Activated CD4-positive, alpha-beta T cell treated with anti-CD3 and anti-CD28 coated beads, Interleukin-2, amount 50 U/mL, for 16 hours (primary cell): Measurements from ENCODE around the gene SEMA3C.
A peak's percentile ranks its signal among the peaks of the same experiment; 100 is the strongest.

Experiments used
- DNase-seq: peaks from one replicate; pipeline ENCODE4 v3.0.0-alpha.2; 2020

Gene SEMA3C

DNA sequence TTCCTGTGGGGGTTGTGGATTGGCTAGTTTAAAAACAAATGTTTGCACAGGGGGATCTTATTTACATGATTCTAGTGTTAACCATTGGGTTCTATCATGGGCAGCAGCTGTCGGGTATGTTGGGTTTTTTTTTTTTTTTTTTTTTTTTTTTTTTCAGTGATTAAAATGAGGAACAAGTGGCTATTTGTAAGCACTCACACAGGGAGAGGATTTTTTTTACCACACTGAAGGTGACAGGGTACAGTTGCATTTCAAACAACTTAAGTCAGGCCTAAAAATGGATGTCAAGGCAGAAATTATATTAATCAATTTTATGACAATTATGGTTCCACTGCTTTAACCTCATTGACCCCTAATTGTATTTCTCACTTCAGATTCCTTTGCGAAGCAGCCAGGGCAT is 187.6 kb downstream of the SEMA3C start:
- DNase-seq, result no peak

DNA sequence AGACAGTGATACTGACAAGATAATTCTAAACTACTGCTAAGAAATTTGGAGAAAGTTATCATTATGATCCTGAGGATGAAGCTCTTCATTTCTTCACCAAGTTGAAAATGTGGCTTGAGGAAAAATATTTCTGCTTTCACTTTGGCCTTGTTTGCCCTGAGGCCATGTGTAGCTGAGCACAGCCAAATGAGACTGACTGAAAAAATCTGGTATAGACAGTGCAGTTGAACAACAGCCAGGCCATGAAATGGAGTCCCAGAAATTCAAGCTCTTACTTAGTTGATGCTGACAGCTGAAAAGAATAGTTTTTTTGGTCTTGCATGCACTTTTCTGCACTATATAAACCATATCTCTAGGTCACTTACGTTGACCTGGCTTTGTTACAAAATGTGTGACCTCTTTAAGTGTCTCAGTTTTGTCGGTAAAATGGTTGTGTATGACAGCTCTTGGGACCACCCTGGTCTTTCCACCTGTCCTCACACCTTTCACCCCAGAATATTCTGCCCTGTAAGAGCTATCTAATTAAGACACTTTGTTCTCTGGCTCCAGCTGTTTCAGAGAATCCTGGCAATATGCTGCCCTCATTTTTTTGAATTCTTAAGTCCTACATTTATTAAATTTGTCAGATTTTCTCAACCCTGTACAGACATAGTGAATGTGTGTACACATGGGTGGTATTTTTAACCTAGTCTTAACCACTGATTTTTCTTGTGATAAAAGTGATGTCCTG is 189.1 kb downstream of the SEMA3C start:
- DNase-seq, result no peak

DNA sequence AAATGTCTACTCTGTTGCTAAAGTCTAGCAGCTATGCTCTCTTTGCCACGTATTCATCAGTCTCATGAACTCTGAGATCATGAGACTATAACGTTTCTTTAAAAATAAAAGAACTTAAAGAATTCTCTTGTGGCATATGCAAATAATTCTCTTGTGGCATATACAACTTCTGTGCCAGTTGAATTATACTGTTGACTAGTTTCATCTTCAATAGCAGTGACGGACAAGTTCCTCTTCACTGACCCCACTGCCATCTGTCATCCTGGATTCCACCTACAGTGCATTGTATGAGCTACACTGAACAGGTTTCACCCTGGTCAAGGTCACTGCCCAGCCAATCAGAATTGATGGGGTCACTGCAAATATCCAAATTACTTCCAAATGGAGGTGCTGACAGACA is 192.2 kb downstream of the SEMA3C start:
- no peak for DNase-seq

DNA sequence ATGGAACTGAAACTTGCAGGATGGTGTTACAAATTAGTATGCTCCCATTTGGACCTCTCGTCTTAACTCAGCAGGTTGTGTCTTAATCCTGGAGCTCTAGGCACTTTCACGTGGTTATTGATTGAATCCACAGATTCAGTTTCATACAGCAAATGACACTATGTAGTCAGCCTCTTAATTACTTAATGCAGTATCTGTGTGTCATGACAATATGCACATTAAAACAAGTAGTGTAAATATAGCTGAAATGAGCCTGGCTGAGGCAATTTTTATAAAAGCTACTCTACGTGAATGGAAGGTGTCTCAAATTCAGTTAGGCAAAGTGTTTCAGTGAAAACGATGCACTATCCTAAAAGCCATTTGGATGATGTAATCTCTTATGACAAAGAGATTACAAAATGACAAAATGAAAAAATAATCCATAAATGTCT is 193.7 kb downstream of the SEMA3C start:
- no peak for DNase-seq

DNA sequence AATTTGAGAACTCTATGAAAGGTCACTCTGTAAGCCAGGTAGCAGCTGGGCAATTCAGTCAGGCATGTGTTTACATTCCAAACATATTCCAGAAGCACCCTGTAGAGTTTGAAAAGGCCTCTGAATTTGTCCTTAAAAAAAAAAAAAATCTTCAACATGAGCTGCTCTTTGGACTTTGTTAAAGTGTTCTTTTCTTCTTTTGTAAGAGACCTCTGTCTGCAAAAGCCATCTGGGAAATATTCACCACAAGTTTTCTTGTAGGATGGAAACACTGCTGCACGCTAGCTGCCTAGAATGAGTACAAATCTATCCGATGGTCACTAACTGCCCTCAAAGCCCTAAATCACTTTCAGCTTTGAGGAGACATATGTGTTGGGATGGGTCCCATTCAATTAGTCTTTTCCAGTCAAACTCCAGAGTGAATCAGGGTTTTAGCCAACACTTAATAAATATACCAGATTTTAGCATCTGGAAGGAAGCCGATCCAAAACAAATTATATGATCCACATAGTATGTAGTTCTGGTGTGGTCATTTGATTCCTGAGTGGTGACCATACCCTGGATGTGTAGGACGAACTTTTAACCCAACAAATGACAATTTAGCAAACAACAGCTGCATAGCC is 194.5 kb downstream of the SEMA3C start:
- no peak for DNase-seq

DNA sequence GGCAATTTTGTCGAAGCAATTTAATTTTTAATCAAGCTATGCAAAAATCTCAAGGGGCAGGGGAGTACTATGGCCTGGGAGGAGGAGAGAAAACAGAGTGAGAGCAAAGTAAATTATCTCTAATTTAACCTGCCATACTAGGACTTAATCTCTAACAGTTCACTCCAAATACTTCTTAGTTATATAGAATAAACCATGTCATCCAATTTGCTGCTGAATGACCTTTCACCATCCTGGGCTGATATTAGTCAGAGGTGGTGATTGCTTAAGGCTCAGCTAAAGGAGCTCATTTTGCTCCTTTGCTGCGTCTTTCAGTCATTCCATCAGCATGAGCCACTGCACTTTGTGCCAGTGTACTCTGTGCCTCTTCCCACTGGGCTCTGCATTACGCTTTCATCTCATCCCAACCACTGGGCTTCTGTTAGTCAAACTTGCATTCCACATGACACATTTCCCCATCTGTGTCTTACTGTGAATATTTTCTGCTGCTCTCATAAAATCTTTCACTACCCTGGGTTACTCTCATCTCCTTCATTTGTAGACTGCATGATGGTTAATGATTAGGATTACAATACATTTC is 196.1 kb downstream of the SEMA3C start:
- DNase-seq, result no peak

DNA sequence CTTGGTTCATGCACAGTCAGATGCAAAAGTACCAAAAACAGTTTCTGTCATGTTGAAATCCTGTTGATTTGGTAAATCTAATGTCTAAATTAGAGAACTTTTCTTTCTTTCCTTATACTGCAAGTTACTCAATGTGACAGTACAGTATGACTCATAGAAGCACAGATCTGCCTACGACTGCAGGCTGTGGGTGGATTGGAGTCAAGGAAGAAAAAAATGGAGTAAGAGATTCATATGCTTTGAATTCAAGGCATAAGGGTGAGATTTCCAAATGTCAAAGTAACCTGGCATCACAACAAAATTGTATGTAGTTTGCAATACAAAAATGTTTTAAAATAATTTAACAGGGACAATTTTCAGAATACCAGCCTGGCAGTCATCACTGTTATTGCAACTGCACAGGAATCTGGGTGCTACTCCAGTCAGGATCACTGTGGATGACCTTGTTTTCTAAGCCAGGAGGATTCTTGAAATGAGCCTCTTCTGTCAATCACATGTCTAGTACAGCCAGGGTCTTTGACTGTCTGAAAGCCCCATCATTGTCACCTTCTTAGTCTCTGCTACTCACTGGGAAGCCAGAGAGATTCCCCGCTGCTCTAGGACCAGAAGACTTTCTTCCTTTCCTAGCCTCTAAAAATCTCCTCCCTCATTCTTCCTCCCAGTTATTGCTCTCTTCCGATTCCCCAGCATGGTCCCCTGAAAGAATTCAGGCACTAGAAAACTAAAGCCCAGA is 196.8 kb downstream of the SEMA3C start:
- no peak for DNase-seq

DNA sequence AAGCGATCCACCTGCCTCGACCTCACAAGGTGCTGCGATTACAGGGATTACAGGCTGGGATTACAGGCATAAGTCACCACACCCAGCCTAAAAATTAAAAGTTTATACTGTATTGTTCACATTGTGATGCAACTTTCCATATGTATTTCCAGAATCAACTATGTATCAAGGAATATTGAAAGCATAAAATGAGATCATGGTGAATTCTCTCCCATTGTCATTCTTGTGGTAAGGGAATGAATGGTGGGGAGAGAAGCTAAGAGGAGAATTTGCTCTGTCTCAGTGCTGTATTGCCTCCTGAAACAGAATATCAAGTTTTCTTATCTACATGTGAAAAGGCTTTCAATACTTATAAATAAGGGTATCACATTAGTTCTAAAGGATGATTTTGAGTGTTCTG is 198.7 kb downstream of the SEMA3C start:
- DNase-seq, result no peak

DNA sequence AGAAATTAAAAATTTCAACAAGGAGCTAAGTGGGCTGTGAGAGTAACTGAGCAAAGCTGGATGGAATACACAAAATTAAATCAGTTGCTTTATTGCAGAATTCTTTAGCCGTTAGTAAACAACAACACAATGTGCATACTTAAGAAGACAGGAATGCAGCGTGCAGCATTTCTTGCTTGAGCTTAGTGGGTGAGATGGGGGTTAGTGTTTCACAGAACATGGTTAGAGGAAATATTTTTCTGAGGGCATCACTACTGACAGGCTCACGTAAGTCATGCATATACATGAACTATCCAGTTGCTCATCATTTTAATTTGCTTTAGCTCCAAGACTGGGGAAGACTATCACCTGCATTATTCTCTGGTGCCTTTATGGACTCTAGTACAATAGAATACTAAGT is 199.6 kb downstream of the SEMA3C start:
- no peak for DNase-seq

DNA sequence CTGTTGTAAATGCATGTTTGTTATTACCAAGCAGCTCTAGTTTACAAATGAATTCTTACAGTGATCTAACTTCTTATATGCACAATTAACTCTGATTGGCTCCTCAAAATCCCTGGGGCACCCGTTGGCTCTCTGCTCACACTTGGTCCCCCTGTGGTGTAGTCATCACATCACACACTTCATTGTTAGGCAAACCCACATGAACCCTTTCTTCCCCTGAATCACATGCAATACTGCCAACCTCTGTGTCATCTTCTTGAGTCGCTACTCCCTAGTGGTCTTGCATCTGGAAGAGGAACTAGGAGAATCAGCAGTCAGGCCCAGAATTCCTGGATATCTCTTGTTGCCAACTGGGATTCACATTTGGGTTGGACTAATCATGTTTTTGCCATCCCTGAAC is 207.3 kb downstream of the SEMA3C start:
- DNase-seq, result no peak

DNA sequence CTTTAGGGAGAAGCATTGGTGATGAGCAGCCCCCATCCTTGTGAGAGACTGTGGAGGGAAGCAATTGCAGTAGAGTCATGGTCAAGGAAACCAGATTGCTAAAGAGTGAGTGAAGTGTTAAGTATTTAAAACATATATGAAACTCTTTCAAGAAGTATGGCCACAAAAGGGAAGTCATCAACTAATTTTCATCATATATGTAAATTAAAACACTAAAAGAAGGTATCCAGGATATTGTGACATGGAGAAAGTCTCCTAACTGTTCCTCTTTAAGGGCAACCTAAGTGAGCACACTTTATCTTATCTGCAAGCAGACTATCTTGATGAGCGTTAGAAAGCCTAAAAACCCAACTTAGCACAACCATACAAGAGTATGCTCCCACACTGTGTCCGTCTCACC is 210.7 kb downstream of the SEMA3C start:
- DNase-seq, result no peak

DNA sequence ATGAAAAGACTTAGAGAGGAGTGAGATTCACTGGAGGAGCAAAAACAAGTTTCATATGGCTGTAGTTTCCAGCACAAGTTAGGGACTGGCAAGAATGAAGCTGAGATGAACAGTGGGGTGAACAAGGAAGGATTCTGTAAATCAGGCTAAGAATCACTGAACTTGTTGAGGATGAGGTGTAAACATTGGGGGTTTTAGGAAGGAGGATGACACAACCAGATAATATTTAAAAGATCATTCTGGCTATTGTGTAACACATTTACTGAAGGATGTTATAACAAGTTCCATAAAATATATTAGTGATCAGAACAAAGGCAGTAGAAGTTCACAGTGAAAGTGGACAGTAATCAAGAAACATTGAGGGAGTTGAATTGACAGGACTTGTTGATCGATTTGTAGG is 211.5 kb downstream of the SEMA3C start:
- DNase-seq, result no peak

DNA sequence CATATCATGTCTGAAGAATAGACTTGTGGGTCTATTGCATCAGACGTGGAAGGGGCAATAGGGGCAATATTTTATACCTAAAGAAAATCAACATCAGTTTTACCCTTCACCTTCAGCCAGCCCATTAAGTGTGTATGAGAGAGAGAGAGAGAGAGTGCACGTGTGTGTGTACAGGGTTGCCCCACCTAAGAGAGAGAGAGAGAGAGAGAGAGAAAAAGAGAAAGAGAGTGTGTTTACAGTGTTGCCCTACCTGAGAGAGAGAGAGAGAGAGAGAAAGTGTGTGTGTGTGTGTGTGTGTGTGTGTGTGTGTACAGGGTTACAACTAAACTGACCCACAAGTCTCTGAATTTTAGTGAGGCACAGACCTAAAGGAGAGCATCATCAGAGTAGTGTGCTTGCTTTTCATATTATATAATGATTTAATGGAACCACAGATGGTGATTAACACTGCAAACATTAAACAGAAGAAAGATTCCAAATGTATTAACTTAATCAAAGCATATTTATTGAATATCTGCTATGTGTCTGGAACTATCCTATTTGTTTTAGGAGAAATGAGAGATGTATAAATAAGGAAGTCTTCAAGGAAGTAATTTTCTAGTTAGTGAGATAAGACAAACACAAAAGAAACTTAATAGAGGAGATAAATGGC is 213.6 kb downstream of the SEMA3C start:
- no peak for DNase-seq

DNA sequence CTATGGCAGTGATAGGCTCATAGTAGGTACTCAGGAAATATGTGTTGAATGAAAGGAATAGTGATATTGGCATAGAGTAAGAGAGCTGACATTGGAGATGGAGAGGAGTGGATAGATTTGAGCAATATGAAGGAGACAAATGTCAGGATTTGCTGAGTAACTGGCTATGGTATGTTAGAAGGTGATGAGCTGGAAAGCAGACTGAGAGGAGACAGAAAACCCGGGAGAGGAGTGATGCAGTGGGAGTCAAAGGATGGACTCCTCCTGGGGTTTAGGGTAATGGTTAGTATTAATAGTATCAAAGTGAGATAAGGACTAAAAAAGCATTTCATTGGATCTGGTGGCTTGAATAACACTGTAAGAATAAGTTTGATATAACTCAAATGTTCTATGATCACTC is 215.6 kb downstream of the SEMA3C start:
- DNase-seq, result no peak

DNA sequence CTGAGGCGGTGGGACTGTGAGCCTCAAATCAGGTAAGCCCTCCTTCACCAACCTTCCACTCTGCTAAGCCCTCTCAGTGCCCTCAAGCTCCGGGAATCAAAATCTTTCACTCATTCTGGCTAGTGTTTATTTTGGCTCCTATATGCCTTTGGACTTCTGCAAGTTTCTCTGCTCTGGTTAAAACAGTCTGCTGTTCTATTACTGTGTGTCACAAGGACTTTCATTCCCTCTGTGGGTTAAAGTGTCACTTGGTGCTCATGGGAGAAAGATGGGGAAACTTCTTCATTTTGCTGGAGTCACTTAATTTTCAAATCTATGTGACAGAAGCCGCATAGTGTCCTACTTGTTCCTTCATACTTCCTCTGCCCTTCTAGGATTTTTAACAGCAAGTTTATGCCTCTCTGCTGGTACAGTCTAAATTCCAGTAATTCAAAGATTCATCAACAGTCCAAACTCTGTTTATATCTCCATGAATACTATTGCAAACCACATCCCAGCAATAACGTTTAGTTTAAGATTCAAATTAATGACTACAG is 219.1 kb downstream of the SEMA3C start:
- DNase-seq, result no peak

DNA sequence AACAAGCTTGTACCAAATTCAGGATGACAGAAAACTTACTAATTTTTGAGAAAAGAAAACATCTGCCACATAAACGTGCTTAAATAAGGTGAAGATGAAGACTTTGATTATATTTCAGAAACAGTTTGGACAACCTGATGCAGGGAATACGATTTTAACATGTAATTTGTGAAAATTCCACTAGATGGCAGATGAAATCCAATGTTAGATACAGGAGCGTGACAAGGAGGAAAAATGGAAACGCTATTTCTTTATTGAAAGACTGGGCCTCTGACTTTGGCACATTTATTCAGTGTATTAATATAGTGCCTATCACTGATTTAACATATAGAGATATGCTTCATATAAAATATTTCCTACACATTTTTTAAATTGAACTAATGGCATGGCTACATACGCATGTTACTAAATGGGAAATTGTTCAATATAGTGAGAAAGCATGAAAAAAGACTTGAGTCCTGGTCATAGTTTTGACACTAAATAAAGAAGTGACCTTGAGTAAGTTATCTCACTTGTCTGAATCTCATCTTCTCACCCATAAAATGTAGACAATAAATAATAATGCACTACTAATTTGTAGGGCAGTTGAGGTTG is 219.7 kb downstream of the SEMA3C start:
- peak; percentile 35 for DNase-seq
